GM12892 (cell line): ENCODE results near the gene DENND5B.

Experiments
- POLR2A ChIP-seq: IDR thresholded peaks from 2 replicates; pipeline ENCODE4 v1.6.1; 2011; ENCODE audit warnings: low read depth, low read length, control low read depth
- POLR2AphosphoS5 ChIP-seq: IDR thresholded peaks from 2 replicates; pipeline ENCODE4 v1.6.1; 2011; ENCODE audit warnings: low read depth, low read length, control low read depth
- TAF1 ChIP-seq: IDR thresholded peaks from 2 replicates; pipeline ENCODE4 v1.6.1; 2011; ENCODE audit warnings: low read depth, mild to moderate bottlenecking, control low read depth, low read length, borderline replicate concordance

- TF ChIP-seq POLR2AphosphoS5 = no peak
- no peak for TF ChIP-seq TAF1
- TF ChIP-seq POLR2A = no peak
Observed at GRCh38 chr12:31406345-31406744, 184.6 kb downstream of the DENND5B start.
